DOHH2 (cell line): ENCODE data around the gene LHFPL6.

Experiments
- H3F3A ChIP-seq: fragments of 200-600 bp; sonication (generic), shearing (Covaris generic); 2 replicates; pipeline ENCODE4 v1.6.0; 2016; ENCODE audit warnings: antibody characterized with exemption, mild to moderate bottlenecking; ENCODE audit not compliant: control insufficient read depth, insufficient read depth
- H3K27ac ChIP-seq: fragments of 200-600 bp; sonication (generic); 2 replicates; pipeline ENCODE4 v1.5.1; 2014; ENCODE audit warnings: low read depth, mild to moderate bottlenecking, low read length, moderate library complexity
- H3K27me3 ChIP-seq: fragments of 200-600 bp; sonication (generic); 2 replicates; pipeline ENCODE4 v1.6.1; 2014; ENCODE audit warnings: mild to moderate bottlenecking, low read length, mixed read lengths; ENCODE audit not compliant: control insufficient read depth
- H3K36me3 ChIP-seq: fragments of 200-600 bp; sonication (generic); 2 replicates; pipeline ENCODE4 v1.6.1; 2014; ENCODE audit warnings: mild to moderate bottlenecking, low read length, moderate library complexity, mixed read lengths; ENCODE audit not compliant: control insufficient read depth
- H3K4me1 ChIP-seq: fragments of 200-600 bp; sonication (generic); 2 replicates; pipeline ENCODE4 v1.6.1; 2014; ENCODE audit warnings: mild to moderate bottlenecking, low read length, mixed read lengths; ENCODE audit not compliant: control insufficient read depth
- H3K4me2 ChIP-seq: fragments of 200-600 bp; sonication (generic); 2 replicates; pipeline ENCODE4 v1.6.0; 2014; ENCODE audit warnings: mild to moderate bottlenecking, low read length, moderate library complexity
- H3K4me3 ChIP-seq: fragments of 200-600 bp; sonication (generic); 2 replicates; pipeline ENCODE4 v1.5.1; 2014; ENCODE audit warnings: mild to moderate bottlenecking, low read length, mixed read lengths
- H3K79me2 ChIP-seq: fragments of 200-600 bp; sonication (generic); 2 replicates; pipeline ENCODE4 v1.6.1; 2014; ENCODE audit warnings: mild to moderate bottlenecking, low read length, mixed read lengths; ENCODE audit not compliant: control insufficient read depth
- H3K9me2 ChIP-seq: fragments of 200-600 bp; sonication (generic); replicated peaks from 2 replicates; pipeline ENCODE4 v1.6.1; 2014; ENCODE audit warnings: mild to moderate bottlenecking, low read length, mixed read lengths; ENCODE audit not compliant: control insufficient read depth
- H3K9me3 ChIP-seq: fragments of 200-600 bp; sonication (generic); 2 replicates; pipeline ENCODE4 v1.6.1; 2014; ENCODE audit warnings: antibody characterized with exemption, low read length, mixed read lengths; ENCODE audit not compliant: control insufficient read depth, insufficient read depth
- H4K20me1 ChIP-seq: fragments of 200-600 bp; sonication (generic); 2 replicates; pipeline ENCODE4 v1.6.0; 2014; ENCODE audit warnings: low read depth, mild to moderate bottlenecking, antibody characterized with exemption, low read length, moderate library complexity; ENCODE audit not compliant: control insufficient read depth, insufficient read depth
- CTCF ChIP-seq: fragments of 200-600 bp; sonication (generic); IDR thresholded peaks from one replicate; pipeline ENCODE4 v1.5.1; 2014; ENCODE audit warnings: antibody characterized with exemption, mild to moderate bottlenecking, low read depth, low read length; ENCODE audit not compliant: poor library complexity, severe bottlenecking
- EZH2phosphoT487 ChIP-seq: fragments of 200-600 bp; sonication (generic); IDR thresholded peaks from 2 replicates; pipeline ENCODE4 v1.6.1; 2017; ENCODE audit warnings: borderline replicate concordance, mild to moderate bottlenecking, antibody characterized with exemption, low read length, moderate library complexity, mixed read lengths

LHFPL6 gene

DNA sequence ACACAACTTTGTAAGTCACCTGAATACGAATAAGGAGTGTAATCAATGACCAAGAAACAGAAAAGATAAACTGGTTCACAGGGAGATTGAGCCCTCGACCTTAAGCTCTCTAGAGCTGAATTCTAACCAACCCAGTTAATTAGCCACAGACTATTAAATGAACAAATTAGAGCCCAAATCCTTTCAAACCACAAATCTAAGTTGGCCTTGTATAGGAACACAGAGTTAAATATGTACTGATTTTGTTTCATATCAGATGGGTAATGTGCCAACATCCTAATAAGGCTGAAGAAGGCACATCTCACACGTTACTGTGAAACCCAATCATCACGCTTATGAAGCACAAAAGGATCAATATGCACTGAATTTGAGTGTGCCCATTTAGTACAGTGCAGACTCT lies 156.1 kb downstream of the LHFPL6 start:
- no peaks in the 10 kb centered on the region for H3K36me3 ChIP-seq
- no peaks in the 10 kb centered on the region for H3K9me3 ChIP-seq
- H3K4me3 ChIP-seq = no peak overlapping the region
- no peaks in the 10 kb centered on the region for H3K27me3 ChIP-seq
- H3K9me2 ChIP-seq = no peaks in the 10 kb centered on the region
- no peak overlapping the region for H3K4me2 ChIP-seq
- peaks cover 36% of the 10 kb centered on the region for H3K4me1 ChIP-seq
- no peaks in the 10 kb centered on the region for H4K20me1 ChIP-seq
- H3K79me2 ChIP-seq = peaks cover 44% of the 10 kb centered on the region
- no peak overlapping the region for H3K27ac ChIP-seq
- H3F3A ChIP-seq = peaks cover 3% of the 10 kb centered on the region
- TF ChIP-seq CTCF (no peak), EZH2phosphoT487 (no peak)

DNA sequence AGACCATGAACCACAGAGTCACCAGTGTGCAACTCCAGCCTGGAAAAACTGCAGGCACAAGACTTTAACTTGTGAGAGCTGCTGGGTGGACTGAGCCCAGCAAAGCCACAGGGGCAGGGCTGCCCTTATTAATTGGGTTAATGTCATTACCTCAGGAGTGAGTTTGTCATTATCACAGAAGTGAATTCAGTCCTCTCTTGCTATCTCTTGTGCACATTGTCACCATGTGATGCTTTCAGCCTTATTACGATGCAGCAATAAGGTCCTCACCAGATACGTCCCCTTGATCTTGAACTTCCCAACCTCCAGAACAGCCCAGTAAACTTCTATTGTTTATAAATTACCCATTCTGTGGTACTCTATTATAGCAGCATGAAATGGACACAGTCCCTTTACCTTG lies 158.1 kb downstream of the LHFPL6 start:
- Histone ChIP-seq H3K4me3 (no peak overlapping the region), H3K79me2 (peaks cover 27% of the 10 kb centered on the region), H3F3A (no peaks in the 10 kb centered on the region), H3K27me3 (no peaks in the 10 kb centered on the region), H3K9me3 (no peaks in the 10 kb centered on the region), H3K4me1 (peaks cover 17% of the 10 kb centered on the region), H3K4me2 (no peak overlapping the region), H3K9me2 (no peaks in the 10 kb centered on the region), H4K20me1 (no peaks in the 10 kb centered on the region), H3K36me3 (no peaks in the 10 kb centered on the region), H3K27ac (no peak overlapping the region)
- TF ChIP-seq EZH2phosphoT487 (no peak), CTCF (no peak)

GRCh38 chr13:39433651-39434050 lies 169.3 kb downstream of the LHFPL6 start:
- TF ChIP-seq EZH2phosphoT487 (no peak), CTCF (no peak)
- Histone ChIP-seq H3K36me3 (no peaks in the 10 kb centered on the region), H3K27ac (no peak overlapping the region)

DNA sequence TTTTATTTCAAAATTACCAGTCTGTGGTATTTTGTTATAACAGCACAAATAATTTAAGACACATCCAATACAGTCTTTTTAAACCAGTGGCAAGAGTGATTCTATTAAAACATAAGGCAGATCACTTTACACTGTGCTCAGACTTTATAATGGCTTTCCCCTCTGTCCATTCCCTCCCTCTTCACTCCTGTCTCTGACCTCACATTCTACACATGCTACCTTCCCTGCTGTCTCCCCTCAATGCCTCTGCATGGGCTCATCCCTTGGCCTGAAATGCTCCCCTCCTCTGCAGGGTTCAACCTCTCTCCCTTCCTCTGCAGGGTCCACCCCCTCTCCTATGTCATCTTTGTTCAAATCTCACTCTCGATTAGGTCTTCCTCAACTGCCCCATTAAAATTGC lies 170.8 kb downstream of the LHFPL6 start:
- no peaks in the 10 kb centered on the region for H3K27me3 ChIP-seq
- H3K79me2 ChIP-seq = no peaks in the 10 kb centered on the region
- TF ChIP-seq EZH2phosphoT487 (no peak), CTCF (no peak)
- no peaks in the 10 kb centered on the region for H3K9me3 ChIP-seq
- H3K9me2 ChIP-seq = no peaks in the 10 kb centered on the region
- no peak overlapping the region for H3K27ac ChIP-seq
- H3K4me3 ChIP-seq = no peak overlapping the region
- no peaks in the 10 kb centered on the region for H3K4me1 ChIP-seq
- H3K36me3 ChIP-seq = no peaks in the 10 kb centered on the region
- no peaks in the 10 kb centered on the region for H4K20me1 ChIP-seq
- H3K4me2 ChIP-seq = no peak overlapping the region
- H3F3A ChIP-seq = no peaks in the 10 kb centered on the region

More at GRCh38 chr13:39433651-39434050, 169.3 kb downstream of the LHFPL6 start:
- Histone ChIP-seq H3K9me3 (peaks cover 9% of the 10 kb centered on the region), H3F3A (no peaks in the 10 kb centered on the region), H3K4me3 (no peak overlapping the region), H3K4me1 (no peaks in the 10 kb centered on the region), H3K9me2 (no peaks in the 10 kb centered on the region), H3K27me3 (no peaks in the 10 kb centered on the region), H3K4me2 (no peak overlapping the region), H4K20me1 (no peaks in the 10 kb centered on the region), H3K79me2 (no peaks in the 10 kb centered on the region)
